Spleen (tissue), 7 donors: ENCODE data around the gene PRM3.

ENCODE experiments used
- POLR2AphosphoS5 ChIP-seq, 3 donors: sonication (generic); formaldehyde crosslinking; IDR thresholded peaks; one replicate each; pipeline ENCODE4 v1.5.1; 2017; ENCODE audit warnings: antibody characterized with exemption in 3 of 3
- TF ChIP-seq, protein P1 (sequence below), 11 experiments: fragments of 200-600 bp in 7 of 11; fragments of 450-650 bp in 4 of 11; sonication (generic) in 4 of 11; IDR thresholded peaks in 8 of 11; conservative IDR thresholded peaks in 3 of 11; 1 replicate in 7 of 11; 2 replicates in 4 of 11; pipeline versions ENCODE4 v1.4.0 to v1.8.0; 2016 to 2021; ENCODE audit warnings: antibody characterized with exemption in 11 of 11, inconsistent platforms in 4 of 11, mild to moderate bottlenecking in 1 of 11
- donor health status: DM: no; HTN: no; CAD: no; lungs with moderate emphysema.
- donor health status: DM: no; HTN: no; CAD: no.
- donor health status: DM: no; HTN: no; CAD: no.

DNA sequence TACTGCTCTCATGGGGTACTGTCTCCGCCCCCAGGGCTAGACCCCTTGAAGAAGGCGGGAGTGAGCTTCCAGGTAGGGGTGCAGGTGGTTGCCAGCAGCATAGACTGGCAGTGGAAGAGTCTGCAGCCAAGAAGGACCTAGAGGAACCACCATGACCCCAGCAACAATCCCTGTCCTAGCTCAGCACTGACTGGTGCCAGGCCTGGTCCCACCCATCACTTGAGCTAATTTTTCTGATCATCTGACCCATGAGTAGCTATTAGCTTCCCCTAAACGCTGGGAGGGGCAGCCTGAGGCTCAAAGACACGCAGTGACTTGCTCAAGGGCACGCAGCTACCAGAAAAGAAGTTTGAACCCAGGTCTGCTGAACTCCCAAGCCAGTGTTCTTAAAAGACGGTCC, 945 bp downstream of the PRM3 start:
- TF ChIP-seq, protein P1, sequence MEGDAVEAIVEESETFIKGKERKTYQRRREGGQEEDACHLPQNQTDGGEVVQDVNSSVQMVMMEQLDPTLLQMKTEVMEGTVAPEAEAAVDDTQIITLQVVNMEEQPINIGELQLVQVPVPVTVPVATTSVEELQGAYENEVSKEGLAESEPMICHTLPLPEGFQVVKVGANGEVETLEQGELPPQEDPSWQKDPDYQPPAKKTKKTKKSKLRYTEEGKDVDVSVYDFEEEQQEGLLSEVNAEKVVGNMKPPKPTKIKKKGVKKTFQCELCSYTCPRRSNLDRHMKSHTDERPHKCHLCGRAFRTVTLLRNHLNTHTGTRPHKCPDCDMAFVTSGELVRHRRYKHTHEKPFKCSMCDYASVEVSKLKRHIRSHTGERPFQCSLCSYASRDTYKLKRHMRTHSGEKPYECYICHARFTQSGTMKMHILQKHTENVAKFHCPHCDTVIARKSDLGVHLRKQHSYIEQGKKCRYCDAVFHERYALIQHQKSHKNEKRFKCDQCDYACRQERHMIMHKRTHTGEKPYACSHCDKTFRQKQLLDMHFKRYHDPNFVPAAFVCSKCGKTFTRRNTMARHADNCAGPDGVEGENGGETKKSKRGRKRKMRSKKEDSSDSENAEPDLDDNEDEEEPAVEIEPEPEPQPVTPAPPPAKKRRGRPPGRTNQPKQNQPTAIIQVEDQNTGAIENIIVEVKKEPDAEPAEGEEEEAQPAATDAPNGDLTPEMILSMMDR (IDR thresholded peaks at IDR 0.05 in 8 of 11, conservative IDR thresholded peaks at IDR 0.05 in 3 of 11) = no peak
- TF ChIP-seq POLR2AphosphoS5 (IDR thresholded peaks at IDR 0.05) = no peak
